ENCODE measurements around the gene SLC22A6. TPM values are rescaled to one million over a fixed set of nuclear protein-coding genes. Genes with fewer than 3 reads are reported as not detected.
A peak's percentile ranks its signal among the peaks of the same experiment; 100 is the strongest.
"Not testable (repeated sequence)": the region's sequence is repeated elsewhere in the genome, so short reads cannot be mapped to it uniquely, and the experiment has no call there.

Gene SLC22A6
- polyA plus RNA-seq, 4 donors = 20.2 to 38.4 (median 30.5) TPM

- DNase-seq (ENCODE audit: low read depth in 4 of 4, low spot score in 3 of 4) = no peak
Measured at GRCh38 chr11:62988276-62988675, 3.5 kb upstream of the SLC22A6 start.

DNA sequence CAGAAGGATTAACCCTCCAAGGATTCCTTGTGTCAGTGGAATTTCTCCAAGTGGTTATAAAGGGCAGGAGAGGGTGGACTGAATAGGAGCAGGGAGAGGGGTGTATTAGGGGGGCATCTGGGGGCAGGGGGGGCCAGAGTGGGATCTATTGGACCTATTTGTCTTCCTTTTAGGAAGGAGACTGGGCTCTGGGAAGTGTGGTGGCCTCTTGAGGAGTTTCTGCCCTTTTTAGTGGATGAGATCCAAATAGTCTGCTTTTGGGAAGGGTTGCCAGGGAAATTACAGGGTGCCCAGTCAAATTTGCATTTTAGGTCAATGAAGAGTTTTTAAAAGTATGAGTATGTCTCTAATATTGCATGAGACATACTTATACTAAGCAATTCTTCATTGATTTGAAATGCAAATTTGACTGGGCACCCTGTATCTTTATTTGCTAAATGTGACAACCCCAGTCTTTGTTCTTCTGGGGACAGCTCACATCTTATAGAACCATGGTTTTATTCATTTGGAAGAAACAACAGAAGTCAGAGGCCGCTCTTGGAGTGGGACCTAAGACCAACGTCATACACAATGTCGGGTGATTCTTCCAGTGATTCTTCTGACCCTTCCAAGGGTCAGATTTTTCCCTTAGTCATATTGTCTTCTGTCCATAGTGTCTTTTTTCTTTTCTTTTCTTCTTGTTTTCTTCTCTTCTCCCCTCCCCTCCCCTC is 429 bp upstream of the SLC22A6 start:
- DNase-seq (ENCODE audit: low read depth in 4 of 4, low spot score in 3 of 4) = no peak

DNA sequence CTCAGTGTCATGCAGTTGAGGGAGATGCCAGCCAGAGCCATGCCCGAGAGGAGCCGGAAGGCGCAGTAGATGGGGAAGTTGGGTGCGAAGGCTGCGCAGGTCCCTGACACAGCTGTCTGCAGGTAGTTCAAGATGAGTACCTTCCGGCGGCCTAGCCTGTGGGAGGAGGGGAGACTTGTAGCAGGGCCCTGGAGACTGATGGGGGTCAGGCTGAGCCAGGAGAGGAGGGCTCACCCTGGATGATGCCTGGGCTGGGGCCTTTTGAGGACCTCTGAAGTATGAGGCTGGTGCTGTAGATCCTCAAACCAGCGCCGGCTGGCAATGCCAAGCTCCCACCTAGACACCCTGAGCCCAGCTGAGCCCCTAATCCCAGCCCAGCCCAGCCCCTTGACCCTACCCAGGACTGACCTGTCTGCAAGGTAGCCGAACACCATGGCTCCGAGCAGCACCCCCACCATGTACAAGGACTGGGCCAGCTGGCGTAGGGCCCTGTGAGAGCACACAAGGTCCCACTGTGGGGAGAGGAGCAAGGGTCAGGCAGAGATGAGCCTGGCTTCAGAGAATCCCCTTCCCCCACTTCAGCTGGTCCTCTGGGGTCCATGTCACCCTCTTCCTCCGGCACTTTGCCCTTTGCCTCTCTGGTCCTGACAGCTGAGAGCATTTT is 1.1 kb downstream of the SLC22A6 start:
- no peak for DNase-seq (ENCODE audit: low read depth in 4 of 4, low spot score in 3 of 4)

- DNase-seq (ENCODE audit: low read depth in 4 of 4, low spot score in 3 of 4) = no peak
Measured at GRCh38 chr11:62981743-62982142, 3.0 kb downstream of the SLC22A6 start.

GRCh38 chr11:62980133-62980760 is 4.5 kb downstream of the SLC22A6 start:
- DNase-seq (ENCODE audit: low read depth in 4 of 4, low spot score in 3 of 4) = no peak

GRCh38 chr11:62976109-62976508 is 8.7 kb downstream of the SLC22A6 start:
- DNase-seq (ENCODE audit: low read depth in 4 of 4, low spot score in 3 of 4) = no peak

DNA sequence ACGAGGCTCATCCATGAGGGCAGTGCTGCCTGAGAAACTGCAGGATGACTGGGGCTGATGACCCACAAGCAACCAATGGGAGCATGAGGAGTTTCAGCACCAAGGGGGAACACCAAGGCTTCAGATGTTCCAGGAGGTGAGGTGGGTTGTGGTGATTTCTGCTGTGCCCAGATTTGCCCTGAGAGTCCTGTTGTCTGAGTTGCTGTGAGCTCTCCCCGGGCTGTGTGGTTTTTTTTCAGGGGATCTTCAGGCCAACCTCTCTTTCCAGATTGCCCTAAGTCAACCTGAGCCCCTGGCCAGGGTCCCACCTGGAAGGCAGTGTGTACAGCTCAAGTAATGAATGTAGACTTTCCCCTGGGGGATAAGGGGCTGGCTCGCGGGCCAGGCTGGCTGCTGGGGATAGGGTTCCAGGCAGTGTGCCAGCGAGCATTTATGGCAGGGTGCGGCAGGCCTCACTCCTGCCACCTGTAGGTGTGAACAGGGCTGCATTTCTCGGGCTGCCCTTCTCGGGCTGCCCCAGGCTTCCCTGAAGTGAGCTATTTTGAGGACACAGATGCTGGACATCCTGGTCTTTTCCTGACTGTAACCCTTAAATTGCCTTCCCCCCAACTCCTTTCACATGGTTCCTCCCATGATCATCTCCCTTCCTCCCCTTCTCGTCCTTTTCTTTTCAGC is 9.8 kb downstream of the SLC22A6 start:
- DNase-seq (ENCODE audit: low read depth in 4 of 4, low spot score in 3 of 4) = peak in 1 of 4 donors; percentile 23

DNA sequence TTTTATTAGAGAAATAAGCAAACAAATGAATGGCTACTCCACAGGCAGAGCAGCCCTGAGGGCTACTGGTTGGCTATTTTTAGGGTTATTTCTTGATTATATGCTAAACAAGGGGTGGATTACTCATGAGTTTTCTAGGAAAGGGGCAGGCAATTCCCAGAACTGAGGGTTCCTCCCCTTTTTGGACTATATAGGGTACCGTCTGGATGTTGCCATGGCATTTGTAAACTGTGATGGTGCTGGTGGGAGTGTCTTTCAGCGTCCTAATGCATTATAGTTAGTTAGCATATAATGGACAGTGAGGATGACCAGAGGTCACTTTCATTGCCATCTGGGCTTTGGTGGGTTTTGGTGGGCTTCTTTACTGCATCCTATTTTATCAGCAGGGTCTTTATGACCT is 19.2 kb downstream of the SLC22A6 start:
- DNase-seq (ENCODE audit: low read depth in 4 of 4, low spot score in 3 of 4) = no peak

DNA sequence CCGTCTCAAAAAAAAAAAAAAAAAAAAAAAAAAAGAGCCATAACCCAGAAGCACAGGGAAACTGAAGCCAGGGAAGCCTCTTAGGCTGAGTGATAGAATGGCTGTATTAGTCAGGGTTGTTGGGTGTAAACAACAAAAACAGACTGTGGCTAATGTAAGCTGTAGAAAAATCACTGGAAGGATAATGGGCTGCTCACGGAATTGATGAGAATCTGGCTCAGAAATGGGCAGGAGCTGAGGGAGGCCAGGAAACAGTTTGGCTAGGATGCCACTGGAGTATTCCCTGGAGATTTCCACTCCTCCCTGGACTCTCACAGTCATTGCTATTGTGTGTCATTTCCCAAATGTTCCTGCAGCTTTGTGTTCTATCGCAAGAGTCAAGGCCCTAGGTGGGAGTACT is 22.4 kb downstream of the SLC22A6 start:
- DNase-seq (ENCODE audit: low read depth in 4 of 4, low spot score in 3 of 4) = no peak

DNA sequence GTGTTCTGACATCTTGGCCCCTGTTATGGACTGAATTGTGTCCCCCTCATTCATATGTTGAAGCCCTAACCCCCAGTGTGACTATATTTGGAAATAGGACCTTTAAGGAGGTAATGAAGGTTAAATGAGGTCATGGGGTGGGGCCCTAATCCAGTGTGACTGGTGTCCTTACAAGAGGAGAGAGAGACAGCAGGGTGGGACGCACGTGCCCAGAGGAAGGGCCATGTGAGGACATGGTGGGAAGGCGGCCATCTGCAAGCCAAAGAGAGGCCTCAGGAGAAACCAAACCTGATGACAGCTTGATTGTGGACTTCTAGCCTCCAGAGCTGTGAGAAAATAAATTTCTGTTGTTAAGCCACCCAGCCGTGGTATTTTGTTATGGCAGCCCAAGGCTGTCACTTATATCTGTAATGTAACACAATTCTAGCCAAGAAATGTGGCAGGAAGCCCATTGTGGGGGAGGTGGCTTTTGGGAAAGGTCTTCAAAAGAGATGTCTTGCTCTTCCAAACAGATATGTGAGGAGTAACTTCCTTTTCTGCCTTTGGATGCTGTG is 23.7 kb downstream of the SLC22A6 start:
- DNase-seq (ENCODE audit: low read depth in 4 of 4, low spot score in 3 of 4) = no peak

DNA sequence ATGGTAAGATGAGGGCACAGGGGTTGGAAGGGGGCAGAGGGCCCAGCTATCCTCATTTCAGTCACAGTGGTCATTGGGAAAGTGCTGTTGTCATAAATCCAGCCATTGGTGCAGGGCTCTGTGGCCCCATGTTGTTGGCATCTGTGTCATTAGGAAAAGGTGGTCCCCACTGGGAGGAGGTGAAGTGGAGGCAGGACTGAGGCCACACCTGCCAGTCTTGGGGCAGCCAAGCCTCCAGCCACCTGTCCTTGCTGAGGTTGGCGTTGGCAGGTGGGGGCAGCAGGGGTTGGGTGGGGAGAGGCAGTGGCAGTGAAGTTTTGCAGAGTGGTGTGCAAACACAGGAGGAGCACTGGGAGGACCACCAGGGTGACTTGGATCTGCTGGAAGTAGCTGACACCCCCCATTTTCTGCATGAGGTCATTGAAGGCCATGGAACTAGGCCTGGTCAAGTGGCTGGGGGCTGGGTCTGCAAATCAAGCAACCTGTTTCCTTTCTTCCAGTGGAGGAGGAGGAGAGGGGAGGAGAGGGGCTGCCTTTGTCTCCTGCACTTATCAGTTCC is 25.3 kb downstream of the SLC22A6 start:
- DNase-seq (ENCODE audit: low read depth in 4 of 4, low spot score in 3 of 4) = no peak

DNA sequence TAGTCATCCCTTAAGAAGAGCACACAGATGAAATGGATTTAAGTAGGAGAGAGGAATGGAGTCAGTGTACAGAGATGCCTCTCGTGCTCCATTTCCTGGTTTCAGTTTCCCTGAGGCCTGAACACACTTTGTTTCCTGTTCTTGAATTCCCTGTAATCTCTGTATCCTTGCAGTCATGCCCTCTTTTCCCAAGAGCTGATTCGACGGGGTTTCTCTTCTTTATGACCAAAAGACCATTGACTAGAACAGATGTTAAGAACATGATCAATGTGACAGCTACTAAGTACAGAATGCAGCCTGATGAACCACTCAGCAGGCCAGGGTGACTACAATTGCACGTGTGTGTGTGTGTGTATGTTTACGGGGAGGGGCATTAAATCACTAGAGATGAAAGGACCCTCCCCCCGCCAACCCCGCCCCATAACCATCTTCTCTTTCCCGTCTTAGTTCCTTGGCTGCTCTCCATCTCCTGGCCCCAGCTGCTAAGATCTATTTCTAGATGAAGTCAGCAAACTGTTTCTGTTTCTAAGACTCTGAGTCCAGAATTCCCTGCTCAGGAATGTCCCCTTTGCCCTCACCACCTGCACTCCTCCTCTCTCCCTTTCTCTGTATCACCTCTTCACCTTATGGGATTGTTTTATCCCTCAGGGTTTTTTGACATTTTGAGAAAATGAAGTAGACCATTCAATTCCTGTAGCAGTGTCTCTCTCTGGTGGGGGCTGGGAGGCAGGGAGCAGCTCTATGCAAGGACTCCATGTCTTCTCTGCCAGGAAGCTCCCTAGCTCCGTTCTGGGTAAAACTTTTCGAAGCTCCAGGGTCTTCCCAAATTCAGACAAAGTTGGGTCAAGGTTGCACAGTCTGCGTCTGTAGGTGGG is 26.0 kb downstream of the SLC22A6 start:
- peak; percentile 31 to 53 (median 49) for DNase-seq (ENCODE audit: low read depth in 4 of 4, low spot score in 3 of 4)

GRCh38 chr11:62957147-62957546 is 27.6 kb downstream of the SLC22A6 start:
- no peak for DNase-seq (ENCODE audit: low read depth in 4 of 4, low spot score in 3 of 4)

DNA sequence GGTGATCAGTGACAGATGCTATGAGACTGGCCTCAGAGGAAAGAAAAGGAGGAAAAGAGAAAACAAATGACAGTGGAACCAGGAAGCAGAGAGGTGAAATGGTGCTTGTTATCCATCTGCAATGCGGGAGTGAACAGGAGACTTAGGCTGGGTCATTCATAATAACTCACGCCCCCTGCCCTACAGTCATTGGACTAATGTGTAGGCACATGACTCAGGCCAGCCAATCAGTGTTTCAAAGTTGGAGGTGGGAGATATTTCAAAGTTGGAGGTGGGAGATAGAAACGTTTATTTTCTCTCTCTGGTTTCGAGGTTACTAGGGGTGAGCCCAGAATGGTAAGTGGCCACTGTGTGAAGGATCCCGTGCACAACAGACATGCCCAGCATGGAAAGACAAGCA is 30.3 kb downstream of the SLC22A6 start:
- DNase-seq (ENCODE audit: low read depth in 4 of 4, low spot score in 3 of 4) = no peak

- DNase-seq (ENCODE audit: low read depth in 4 of 4, low spot score in 3 of 4) = no peak
Measured at GRCh38 chr11:62953811-62954210, 31.0 kb downstream of the SLC22A6 start.

DNA sequence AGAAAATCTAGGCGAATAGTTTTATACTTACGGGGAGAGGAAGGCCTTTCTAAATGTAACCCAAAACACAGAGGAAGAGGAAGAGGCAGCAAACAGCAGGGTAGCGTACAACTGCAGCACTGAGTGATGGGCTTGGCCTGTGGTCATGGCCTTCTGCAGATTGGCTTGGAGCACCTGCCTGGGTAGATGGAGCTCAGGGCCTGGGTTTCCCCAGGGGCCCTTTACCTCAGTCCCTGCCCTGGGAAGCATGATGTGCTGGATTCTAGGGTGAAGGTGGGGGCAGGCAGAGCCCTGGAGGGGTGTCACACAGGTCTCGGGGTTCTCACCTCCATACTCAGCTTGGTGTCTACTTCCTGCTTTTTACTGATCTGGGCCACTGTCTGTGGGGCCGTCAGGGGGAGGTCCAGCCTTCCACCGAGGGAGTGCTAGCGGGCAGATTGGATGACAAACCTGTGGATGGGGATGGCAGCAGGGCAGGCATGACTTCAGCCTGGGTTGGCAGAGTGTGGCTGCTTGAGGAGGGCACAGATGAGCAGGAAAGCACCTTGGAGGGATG is 35.9 kb downstream of the SLC22A6 start:
- DNase-seq (ENCODE audit: low read depth in 4 of 4, low spot score in 3 of 4) = no peak

DNA sequence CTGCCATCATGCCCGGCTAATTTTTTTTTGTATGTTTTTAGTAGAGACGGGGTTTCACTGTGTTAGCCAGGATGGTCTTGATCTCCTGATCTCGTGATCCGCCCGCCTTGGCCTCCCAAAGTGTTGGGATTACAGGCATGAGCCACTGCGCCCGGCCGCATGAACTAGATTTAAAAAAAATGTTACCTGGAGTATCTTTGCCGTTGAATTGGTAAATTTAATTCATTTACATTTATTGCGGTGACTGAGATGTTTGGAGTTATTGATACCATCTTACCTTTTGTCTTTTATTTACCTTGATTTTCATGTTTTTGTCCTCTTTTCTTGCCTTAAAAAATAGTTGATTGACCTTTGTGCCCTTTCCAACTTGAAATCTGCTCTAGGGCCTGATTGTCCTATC is 39.2 kb downstream of the SLC22A6 start:
- DNase-seq (ENCODE audit: low read depth in 4 of 4, low spot score in 3 of 4) = not testable (repeated sequence)

DNA sequence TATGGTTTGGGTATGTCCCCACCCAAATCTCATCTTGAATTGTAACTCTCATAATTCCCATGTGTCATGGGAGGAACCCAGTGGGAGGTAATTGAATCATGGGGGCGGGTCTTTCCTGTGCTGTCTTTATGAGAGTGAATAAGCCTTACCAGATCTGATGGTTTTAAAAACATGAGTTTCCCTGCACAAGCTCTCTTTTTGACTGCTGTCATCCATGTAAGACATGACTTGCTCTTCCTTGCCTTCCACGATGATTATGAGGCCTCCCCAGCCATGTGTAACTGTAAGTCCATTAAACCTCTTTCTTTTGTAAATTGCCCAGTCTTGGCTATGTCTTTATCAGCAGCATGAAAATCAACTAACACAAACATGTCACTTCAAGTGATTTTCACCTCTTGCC is 47.2 kb downstream of the SLC22A6 start:
- not testable (repeated sequence) for DNase-seq (ENCODE audit: low read depth in 4 of 4, low spot score in 3 of 4)

GRCh38 chr11:62934496-62934785 is 50.3 kb downstream of the SLC22A6 start:
- no peak for DNase-seq (ENCODE audit: low read depth in 4 of 4, low spot score in 3 of 4)
